Stimulated activated CD8-positive, alpha-beta memory T cell treated with anti-CD3 and anti-CD28 coated beads, Interleukin-2, amount 100 ng/mL, for 48 hours (primary cell): ENCODE results near the gene CRYBG1.
"Not testable (repeated sequence)": the region's sequence is repeated elsewhere in the genome, so short reads cannot be mapped to it uniquely, and the experiment has no call there.

Source experiments
- DNase-seq, 2 donors: peaks; one replicate each; pipeline ENCODE4 v3.0.0-alpha.2; 2020; ENCODE audit warnings: low read depth in 2 of 2

The CRYBG1 gene

DNA sequence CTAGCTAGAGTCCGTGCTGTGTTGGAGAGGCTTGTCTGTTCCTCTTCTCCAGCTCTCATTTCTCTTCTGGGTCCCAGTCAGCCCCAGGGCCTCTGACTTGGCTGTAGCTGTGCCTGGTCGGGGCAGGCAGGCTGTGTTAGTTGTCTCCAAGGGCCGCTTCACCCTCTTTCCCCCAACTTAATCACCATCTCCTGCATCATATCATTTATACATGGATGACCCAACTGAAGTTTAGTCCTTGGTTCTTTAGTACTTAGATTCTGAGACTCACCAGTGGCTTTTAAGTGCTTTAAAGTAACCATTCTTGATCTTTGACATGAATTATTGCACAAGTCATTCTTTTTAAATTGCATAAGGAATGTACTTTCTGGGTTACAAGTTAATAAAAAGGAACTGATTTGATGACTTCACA lies 141.4 kb downstream of the CRYBG1 start:
- DNase-seq, result no peak

DNA sequence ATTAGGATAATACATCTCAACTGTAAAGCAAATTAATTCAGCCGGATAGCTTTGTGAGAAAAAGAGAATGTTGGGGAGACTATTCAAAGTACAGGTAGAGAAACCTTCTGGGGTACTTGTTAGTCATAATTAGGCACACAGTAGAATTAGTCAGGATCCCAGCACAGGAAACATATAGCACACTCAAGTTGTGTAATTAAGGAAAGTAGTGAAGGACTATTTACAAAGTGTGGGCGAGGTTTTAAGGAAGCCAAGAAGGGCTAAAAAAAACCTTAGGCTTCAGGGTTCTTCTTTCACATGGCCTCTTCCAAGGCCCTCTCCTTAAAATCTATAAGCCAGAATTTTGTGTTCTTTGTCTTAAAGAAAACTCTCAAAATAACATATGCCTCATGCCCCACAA lies 142.0 kb downstream of the CRYBG1 start:
- no peak for DNase-seq

DNA sequence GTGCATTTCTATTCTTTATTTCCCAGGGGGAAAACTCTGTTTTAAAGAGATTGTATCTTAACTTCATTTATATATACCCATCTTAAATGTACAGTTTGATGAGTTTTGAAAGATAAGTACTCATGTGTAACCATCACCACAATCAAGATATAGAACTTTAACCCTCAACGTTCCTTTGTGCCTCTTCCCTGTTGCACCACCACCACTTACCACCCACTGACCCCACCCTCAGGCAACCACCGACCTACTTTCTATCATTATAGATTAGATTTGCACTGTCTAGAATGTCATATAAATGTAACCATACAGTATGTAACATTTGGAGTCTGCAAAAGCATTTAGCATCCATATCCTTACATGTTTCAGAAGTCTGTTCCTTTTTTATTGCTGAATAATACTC lies 147.8 kb downstream of the CRYBG1 start:
- DNase-seq, result no peak

DNA sequence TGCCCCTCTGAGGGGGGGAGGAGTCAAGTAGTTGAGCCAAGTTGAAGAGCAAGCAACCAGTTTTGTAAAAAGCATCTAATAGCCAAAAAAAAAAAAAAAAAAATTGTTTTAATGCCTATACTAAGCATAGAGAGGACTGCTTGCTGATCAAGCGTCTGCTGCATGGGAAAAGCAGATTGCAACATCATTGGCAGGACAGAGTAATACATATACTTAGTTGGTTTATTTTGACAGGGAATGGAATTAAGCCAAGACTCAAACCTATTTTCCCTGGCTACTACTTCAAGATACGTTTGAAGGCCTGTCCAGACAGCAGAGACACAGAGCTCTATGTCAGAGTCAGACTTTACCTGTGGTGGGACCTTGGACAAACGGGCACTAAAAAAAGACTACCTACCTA lies 148.3 kb downstream of the CRYBG1 start:
- no peak for DNase-seq

DNA sequence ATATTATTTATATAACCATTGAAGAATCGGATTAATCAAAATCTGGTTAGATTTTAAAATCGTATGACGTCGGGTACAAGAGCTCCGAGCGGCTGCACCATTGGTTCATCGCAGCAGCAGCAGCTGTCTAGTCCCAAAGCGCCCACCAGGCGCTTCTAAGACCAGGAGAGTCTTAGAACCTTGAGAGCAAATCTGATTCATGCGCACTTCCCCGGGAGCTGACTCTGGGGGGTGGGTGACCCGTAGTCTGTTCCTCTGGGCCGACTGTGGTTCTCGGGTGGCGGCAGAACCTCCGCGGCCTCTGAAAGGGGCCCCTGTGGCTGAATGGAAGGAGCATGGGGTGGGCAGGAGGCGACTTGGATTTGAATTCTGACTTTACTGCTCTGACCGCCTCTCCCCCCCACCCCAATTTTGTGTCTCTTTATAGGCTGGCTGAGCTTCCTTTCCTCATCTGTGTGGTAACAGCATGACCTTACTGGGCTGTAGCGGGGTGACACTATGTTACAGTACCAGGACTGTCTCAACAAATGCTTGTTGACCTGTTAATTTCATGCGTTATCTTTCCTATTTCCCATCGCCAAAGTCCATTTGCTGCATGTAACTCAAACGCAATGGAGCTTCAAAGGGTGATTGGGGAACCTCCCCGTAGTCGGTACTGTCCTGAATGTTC lies 149.0 kb downstream of the CRYBG1 start:
- DNase-seq, result no peak

DNA sequence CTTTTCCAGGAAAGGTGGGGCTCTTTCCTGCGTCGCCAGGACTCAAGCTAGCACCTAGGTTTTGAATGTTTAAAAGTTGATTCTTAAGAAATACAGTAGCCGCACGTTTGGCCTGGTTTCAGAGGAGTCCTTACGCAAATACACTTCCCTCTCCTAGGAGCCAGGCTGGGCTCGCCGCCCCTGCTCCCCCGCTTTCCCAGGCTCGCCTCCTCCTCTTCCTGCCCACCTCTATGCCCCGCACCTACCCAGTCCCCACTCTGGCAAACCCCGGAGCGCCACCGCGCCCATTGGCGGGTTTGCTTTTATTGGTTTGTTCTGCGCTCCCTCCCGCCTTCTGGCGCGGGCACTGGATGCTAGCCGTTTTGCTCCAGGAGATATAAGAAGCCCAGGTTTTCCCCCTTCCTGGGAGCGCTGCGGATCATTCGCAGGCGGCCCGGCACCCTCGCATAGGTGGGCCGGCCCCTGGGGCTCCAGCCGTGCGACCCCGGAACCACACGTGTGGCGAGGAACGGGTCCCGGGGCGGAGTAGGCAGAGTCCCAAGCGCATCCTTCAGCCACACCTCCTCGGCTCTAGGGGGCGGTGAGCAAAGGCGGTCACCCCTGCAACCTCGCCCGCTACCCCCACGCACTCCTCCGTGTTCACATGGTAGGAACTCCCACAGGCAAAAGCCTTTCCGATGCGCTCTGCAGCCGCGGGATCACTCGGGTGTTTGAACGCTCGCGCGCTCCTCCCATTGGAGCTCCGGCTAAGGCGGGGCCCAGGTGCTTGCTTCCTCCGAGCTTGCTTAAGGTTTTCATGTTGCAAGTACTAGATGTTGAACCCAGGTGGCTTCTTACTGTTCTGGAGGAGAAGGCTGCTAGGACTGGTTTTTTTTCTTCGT lies 149.8 kb downstream of the CRYBG1 start:
- peak; percentile 55 to 63 for DNase-seq

DNA sequence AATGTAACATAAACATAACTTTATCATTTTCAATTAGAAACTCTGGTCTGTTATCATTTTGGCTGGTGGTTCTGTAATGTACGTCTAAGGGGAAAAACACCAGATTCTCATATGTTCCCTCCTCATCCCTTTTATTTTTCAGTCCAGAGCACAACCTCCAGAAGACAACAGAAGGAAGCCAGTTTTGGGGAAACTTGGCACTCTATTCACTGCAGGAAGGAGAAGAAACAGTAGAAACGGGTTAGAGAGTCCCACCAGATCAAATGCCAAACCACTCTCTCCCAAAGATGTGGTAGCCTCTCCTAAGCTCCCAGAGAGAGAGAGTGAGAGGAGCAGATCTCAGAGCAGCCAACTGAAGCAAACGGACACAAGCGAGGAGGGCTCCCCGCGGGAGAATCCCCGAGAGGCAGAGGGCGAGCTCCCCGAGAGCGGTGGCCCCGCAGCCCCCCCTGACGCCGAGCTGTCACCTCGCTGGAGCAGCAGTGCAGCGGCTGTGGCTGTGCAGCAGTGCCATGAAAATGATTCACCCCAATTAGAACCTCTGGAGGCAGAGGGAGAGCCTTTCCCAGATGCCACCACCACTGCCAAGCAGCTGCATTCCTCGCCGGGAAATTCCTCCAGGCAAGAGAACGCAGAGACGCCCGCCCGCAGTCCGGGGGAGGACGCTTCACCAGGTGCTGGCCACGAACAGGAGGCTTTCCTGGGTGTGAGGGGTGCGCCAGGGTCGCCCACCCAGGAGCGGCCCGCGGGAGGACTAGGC lies 151.0 kb downstream of the CRYBG1 start:
- no peak for DNase-seq

DNA sequence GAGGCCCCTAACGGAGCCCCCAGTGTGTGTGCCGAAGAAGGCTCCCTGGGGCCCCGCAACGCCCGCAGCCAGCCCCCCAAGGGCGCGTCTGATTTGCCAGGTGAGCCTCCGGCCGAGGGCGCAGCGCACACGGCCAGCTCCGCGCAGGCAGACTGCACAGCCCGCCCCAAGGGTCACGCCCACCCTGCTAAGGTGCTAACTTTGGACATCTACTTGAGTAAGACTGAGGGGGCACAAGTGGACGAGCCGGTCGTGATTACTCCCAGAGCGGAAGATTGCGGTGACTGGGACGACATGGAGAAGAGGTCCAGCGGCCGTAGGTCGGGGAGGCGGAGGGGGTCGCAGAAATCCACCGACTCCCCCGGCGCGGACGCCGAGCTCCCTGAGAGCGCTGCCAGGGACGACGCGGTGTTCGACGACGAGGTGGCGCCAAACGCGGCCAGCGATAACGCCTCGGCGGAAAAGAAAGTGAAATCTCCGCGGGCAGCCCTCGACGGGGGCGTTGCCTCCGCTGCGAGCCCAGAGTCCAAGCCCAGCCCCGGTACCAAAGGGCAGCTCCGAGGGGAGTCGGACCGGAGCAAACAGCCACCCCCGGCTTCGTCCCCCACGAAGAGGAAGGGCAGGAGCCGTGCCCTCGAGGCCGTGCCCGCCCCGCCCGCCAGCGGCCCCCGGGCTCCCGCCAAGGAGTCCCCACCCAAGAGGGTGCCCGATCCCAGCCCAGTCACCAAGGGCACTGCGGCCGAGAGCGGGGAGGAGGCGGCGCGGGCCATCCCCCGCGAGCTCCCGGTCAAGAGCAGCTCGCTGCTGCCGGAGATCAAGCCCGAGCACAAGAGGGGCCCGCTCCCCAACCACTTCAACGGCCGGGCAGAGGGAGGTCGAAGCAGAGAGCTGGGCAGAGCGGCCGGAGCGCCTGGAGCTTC lies 151.8 kb downstream of the CRYBG1 start:
- DNase-seq, result peak; percentile 62 to 65

DNA sequence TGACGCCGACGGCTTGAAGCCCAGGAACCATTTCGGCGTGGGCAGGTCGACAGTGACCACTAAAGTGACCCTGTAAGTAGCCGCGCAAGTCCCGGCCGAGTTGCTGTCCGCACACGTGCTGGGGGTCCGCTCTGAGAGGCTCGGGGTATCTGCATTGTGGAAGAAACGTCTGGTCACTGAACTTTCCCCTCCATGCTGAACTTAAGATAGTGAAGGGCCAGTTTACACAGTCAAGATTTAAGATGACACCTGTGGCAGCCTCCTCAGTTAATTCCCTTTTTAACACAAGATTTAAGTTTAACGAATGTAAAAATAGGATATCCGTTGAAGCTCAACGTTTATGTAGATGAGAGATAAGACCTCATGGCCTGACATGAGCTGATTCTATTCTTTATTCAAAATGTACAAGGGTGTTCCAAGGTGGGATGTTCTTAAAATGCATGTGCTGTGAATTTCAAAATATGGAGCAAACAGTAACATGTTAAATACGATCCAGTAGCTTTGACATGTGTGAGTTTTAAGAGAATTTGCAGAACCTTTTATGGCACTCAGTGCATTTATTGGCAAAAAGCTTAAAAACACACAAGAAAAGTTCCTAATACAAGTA lies 152.6 kb downstream of the CRYBG1 start:
- no peak for DNase-seq

DNA sequence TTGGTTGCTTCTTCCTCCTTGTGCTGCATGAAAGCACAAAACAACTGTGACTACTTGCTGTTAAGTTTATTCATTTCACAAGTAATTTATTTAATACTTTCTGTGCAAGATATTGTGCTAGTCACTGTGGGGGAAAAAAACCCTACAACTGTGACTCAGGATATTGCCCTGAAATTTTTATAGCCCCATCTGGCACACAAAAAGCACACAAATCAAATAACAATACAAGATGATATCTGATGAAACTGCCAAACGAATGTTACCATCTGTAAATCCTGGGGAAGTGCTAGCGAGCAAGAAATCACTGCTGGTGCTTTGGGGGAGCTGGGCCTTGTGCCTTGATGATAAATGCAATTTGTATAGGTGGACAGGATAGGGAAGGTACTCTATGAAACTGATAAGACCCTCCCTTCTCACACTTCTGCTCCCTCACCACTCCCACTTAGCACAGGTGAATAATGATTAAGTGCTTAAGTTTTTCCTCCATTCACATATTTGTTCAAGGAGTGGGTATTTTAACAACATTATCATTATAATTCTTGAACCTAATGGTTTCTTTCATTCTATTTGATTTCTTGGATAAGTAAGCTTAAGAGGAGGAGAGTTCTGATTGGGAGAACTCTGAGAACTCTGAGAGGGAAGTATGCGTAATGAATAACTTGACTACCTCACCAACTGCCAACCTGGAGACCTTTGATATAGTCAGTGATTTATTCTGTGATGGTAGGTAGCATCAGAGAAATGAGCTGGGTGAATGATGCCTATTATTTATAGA lies 153.5 kb downstream of the CRYBG1 start:
- no peak for DNase-seq

DNA sequence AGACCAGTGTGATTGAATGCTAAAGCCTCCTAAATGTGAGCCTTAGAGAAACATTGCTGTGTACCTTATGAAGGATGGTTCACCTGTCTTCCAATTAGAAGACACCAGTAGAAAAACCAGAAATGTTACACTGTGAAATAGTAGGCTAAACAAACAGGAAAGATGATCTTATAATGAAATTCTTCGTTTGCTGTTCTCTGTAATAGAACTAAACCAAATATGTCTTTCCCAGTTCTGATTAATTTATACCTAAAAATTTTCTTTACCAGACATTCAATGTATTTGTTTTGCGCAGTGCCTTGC lies 154.0 kb downstream of the CRYBG1 start:
- no peak for DNase-seq

DNA sequence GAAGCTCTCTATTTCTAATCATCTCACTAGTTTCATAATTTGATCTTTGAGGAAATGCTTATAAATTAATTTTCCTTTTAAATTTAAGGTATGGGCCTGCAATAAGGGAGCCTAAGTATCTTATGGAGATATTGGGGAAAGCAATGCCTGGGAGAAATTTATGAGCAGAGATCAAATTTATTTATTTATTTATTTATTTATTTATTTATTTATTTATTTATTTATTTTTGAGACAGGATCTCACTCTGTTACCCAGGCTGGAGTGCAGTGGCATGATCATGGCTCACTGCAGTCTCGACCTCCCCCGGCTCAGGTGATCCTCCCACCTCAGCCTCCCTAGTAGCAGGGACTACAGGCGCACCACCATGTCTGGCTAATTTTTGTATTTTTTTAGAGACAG lies 155.1 kb downstream of the CRYBG1 start:
- not testable (repeated sequence) for DNase-seq

DNA sequence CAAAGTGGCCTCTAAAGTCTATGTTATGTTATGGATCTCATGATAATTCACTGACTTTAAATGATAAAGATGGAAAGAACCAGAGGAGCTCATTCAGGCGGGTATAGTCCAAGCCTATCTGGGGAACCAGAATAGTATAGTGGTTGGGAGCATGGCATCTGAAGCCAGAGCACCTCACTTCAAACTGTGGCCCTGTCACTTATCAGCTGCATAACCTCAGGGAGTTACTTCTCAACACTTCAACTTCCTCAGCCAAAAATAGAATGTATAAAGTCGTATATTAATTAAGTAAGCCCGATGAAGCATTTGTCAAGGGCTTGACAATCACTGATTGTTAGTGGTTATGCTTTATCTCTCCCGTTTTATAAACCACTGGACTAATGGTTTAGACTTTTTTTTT lies 156.1 kb downstream of the CRYBG1 start:
- no peak for DNase-seq

DNA sequence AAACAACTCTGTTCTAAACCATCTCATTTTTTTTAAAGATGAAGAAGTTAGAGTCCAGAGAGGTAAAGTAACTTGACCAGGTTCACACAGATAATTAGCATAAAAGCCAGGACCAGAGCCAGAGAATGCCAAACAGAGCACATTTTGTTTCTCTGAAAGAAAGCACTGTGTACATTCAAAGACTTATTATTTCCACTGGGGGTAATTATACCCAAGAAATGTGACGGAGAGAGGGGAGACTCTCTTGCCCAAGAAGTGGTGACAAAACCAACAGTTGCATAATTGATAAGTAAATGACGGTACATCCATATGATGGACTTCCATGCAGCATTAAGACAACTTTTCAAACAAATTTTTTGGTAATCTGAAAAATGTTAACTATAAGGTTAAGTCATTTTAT lies 157.2 kb downstream of the CRYBG1 start:
- DNase-seq, result no peak

DNA sequence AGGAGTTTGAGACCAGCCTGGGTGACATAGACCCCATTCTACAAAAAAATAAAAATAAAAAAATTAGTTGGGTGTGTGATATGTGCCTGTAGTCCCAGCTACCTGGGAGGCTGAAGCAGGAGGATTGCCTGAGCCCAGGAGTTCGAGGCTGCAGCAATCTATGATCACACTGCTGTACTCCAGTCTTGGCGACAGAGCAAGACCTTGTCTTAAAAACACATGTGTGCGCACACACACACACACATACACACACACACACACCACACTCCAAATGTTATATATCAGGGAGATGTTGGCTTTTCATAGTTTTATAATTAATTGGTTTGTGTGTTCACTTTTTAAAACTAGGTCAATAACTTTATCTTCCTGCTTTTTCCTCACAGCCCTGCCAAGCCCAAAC lies 158.2 kb downstream of the CRYBG1 start:
- DNase-seq, result no peak

DNA sequence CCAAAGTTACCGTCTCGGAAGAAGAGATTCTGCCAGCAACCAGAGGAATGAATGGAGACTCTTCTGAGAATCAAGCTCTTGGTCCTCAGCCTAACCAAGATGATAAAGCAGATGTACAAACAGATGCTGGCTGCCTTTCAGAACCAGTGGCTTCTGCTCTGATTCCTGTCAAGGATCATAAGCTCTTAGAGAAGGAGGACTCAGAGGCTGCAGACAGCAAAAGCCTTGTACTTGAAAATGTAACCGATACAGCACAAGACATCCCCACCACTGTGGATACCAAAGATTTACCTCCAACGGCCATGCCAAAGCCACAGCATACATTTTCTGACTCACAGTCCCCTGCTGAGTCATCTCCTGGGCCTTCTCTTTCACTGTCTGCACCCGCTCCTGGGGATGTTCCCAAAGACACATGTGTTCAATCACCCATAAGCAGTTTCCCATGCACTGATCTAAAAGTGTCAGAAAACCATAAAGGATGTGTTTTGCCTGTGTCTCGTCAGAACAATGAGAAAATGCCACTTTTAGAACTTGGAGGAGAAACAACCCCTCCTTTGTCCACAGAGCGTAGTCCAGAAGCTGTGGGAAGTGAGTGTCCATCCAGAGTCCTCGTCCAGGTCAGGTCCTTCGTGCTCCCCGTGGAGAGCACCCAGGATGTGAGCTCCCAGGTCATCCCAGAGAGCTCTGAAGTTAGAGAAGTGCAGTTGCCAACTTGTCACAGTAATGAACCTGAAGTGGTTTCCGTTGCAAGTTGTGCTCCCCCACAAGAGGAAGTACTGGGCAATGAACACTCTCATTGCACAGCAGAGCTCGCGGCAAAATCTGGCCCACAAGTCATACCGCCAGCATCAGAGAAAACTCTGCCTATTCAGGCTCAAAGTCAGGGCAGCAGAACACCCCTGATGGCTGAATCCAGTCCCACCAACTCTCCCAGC lies 159.2 kb downstream of the CRYBG1 start:
- peak; percentile 43 to 73 for DNase-seq

DNA sequence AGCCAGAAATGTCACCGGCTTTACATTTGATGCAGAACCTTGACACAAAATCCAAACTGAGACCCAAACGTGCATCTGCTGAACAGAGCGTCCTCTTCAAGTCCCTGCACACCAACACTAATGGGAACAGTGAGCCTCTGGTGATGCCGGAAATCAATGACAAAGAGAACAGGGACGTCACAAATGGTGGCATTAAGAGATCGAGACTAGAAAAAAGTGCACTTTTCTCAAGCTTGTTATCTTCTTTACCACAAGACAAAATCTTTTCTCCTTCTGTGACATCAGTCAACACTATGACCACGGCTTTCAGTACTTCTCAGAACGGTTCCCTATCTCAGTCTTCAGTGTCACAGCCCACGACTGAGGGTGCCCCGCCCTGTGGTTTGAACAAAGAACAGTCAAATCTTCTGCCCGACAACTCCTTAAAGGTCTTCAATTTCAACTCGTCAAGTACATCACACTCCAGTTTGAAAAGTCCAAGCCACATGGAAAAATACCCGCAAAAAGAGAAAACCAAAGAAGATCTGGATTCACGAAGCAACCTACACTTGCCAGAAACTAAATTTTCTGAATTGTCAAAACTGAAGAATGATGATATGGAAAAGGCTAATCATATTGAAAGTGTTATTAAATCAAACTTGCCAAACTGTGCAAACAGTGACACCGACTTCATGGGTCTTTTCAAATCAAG lies 160.3 kb downstream of the CRYBG1 start:
- DNase-seq, result peak; percentile 66 to 69

DNA sequence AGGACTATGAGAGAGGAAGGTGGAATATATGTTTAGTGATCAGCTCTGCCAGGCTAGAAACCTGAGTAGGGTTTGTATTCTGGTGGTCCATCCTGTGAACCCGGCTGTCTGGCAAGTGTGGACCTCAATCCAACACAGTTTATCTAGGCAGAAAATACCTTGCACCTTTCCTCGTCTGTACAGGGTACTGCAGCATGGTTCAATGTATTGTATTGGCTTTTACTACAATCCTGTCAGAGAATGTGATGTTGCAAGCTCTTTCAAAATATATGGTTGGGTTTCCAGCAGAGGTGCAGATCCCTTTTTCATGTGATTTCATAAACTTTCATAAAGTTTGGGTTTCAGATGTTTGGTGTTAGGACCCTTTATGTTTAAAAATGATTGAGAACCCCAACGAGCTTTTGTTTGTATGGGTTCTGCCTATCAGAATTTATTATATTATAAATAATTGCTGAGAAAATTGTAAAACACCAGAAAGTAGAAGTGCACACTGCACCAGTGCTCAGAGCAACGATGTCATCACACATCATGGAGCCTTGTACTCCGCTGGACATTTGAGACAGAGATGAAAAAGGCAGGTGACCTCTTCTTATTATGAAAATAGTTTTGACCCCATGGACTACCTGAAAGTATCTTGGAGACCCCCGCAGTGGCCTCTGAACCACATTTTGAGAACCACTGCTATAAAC lies 162.2 kb downstream of the CRYBG1 start:
- DNase-seq, result no peak
